HTR-8/SVneo (cell line): ENCODE measurements around the gene CENPB.

Experiments used
- DNase-seq: peaks from one replicate; pipeline ENCODE4 v3.0.0; 2011; ENCODE audit warnings: low spot score, mixed read lengths; ENCODE audit not compliant: insufficient read length
- FAIRE-seq: peaks from 2 replicates; lab custom pipeline; 2011; peaks lifted over from hg19 to GRCh38; lab: Jason Lieb, UNC

CENPB gene

DNA sequence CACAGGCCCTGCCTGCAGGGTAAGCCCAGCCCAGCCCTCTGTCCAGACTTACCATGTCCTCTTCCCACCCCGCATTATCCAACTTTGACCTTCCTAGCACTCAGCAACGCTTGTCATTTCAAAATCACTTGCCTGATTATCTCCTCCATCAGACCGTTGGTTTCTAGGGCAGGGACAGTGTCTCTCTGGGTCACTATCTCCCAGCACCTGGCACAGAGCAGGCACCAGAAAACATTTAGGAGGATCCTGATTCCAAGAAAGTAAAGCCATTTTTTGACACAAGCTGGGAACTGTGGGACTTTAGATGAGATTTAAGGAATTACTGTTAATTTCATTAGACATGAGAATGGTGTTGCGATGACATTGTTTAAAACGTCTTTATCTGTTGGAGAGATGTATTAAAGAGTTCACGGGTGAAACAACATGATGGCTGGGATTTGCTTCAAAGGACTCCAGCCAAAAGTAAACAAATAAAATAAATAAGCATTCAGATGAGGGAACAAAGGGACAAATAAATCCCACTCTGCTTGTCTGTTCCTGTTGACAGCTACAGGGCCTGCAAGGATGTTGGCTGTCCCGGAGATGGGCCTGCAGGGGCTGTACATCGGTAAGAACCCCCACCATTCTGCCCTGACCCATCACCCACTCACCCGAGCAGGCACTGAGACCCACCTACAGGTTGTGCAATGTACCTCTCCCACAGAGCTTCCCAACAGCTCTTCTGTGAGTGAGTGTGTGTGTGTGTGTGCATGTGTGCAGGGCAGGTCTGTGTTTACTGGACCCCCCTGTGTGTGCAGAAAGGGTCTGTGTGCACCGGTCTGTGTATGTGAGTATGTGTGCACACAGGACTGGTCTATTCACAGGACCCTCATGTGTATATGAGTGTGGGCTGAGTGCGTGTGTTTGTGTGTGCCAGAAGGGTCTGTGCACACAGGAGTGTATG is 48.2 kb downstream of the CENPB start:
- no peak for FAIRE-seq
- DNase-seq: no peak

DNA sequence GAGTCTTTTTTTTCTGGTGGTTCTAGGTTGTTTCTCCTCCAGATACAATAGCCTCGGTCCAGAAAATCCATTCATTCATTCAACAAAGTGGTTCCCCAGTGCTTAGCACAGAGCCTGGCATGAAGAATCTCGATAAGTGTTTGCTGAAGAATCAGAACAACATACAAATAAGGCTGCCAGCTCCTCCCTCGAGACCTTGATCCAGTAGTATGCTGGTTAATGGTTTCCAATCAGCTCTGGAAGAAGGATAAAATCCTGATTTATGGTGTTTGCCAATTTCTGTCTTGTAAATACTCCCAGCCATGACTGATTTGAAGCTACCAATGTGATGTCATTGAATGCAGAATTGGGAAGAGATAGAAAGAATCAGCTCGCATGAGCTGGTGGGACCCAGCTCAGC is 50.8 kb downstream of the CENPB start:
- DNase-seq (no peak), FAIRE-seq (no peak)

DNA sequence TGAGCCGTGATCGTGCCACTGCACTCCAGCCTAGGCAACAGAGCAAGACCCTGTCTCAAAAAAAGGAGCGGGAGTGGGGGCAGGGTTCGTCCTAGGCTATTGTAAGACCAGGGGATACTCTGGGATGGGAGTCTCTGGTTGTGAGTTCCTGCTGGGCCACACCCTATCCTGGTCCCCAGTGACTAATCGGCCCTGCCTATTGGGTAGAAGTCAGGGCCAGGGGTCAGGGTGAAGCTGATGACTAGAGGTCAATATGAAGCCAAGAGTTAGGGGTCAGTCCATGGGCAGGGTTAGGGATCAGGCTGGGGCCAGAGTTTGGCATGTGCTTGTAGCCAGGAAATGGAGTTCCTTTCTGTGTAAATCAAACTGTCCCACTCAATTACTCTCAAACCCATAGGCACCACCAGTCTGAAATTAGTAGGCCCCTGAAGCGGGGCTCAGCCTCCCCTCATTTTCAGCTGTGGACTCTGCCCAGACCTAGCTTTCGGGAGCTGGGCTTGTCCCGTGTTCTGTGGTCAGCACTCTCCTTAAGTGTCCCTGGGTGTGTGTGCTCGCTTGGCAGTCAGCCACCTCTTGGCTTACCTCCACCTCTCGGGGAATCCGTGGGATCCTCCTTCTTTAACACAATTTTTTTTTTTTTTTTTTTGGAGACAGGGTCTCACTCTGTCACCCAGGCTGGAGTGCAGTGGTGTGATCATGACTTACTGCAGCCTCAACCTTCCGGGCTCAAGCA is 52.3 kb downstream of the CENPB start:
- DNase-seq: no peak
- FAIRE-seq: no peak
